ENCODE results near the gene CEBPZ.

The CEBPZ gene

DNA sequence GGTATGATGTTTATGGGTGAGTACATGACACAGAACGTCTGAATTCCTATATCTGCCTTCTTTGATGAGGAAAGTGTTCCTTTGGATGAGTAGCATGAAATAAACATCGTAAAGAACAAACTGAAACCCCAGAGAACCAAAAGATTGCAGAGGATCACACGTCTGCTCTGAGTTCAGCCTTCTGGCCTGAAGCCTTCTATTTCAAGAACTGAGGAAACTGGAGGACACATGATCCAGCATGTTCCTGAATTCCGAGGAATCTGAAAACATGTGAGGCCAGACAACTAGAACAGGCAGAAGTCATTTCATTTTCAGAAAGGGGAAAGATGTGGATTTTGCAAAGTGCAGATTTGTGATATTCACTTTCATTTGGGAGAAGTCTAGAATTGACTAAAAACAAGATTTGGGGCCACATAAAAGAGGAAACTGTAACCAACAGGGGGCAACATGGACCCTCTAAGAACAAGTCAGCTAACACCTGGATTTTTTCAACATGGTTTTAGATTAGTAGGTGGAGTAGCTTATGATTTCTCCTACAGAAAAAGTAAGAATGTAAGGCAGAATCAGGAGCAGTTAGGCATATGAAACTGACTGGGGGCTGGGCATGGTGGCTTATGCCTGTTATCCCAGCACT lies 51.3 kb downstream of the CEBPZ start:
- DNase-seq = no peak

DNA sequence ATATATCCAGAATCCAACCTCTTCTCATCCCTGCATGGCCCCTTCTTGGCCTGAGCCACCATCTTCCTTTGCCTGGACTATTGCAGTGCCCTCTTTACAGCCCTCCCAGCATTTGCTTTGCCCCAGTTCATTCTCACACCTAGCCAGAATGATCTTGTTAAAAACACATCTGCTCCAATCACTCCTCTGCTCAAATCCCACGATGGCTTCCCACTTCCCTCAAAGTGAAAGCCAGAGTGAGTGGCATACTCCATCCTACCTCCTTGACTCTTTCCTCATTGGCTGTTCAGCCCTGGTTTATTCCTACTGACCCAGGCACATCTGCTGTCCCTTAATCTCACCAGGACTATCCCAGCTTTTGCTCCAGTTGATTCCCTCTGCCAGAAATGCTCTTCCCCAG lies 57.7 kb downstream of the CEBPZ start:
- DNase-seq = no peak

DNA sequence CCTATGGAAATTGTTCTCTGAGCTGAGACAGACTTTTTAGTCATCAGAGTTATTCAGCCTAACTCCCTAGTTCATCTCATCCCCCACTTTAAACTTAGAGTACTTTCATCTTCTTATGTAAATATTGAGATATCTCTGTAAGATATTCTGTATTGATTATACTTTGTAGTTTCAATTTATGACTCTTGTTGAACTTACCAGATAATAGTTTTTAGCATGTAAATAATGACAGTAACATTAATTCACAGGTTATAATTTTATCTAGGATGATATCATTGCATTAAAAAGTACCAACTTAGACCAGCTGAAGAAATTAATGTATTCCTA lies 59.8 kb downstream of the CEBPZ start:
- no peak for DNase-seq

DNA sequence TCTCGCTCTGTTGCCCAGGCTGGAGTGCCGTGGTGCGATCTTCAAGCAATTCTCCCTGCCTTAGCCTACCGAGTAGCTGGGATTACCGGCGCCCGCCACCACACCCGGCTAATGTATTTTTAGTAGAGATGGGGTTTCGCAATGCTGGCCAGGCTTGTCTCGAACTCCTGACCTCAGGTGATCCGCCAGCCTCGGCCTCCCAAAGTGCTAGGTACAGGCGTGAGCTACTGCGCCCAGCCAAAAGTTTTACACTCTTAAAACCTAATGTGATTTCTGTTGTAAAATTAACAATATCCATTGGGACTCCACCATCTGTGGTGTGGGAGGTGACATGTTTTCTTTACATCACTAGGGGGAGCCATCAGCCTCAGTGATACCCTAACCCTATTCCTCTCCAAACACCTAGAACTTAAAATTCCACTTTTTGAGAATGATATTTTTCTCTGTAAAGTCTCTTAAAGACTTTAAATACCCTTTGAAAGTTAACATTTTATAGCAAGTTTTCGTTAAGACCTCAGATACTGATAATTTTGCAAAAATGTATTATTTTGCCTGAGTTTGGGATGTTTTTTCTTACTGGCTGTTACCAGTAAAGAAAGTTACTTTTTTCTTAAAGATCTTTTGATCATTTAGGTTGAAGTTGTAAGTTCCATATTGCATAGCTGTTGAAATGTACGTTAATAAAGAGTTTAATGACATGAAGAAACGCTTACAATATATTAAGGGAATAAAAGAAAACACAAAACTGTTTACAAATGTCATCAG lies 63.0 kb downstream of the CEBPZ start:
- no peak for DNase-seq

DNA sequence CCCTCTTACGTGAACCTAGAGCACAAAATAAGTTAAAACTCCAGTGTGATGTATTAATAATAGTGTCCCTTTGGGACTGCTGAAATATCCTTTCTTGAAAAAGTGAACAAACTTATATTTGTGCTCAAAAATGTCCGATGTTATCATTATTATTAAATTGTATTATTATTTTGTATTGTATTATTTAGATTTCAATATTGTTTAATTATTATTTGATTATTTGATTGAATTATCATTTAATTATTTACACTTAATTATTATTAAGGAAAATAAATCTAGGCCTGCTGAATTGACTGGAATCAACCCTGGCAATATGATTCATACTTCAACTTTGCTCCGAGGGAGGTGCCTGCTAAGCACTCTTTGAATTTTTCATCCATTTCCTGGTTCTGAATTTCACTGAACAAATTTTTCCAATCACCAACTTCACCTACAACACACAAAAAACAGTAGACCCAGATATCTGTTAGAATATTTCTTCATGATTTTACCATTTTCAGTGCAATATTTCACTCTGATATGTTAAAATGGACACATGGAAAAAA lies 63.7 kb downstream of the CEBPZ start:
- no peak for DNase-seq

DNA sequence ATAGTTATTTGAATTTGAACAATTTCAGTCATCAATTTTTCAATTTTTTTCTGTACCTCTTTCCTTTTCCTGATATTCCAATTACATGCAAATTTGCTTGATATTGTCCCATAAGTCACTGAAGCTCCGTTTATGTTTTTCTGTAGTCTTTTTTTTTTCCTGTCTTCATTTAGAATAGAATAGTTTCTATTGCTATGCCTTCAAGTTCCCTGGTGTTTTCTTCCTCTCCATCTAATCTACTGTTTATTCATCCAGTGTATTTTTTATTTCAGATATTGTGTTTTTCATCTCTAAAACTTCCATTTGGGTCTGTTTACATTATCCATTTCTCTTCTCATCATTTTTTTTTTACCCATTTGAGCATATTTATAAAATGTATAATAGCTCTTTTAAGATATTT lies 66.6 kb downstream of the CEBPZ start:
- DNase-seq = no peak

DNA sequence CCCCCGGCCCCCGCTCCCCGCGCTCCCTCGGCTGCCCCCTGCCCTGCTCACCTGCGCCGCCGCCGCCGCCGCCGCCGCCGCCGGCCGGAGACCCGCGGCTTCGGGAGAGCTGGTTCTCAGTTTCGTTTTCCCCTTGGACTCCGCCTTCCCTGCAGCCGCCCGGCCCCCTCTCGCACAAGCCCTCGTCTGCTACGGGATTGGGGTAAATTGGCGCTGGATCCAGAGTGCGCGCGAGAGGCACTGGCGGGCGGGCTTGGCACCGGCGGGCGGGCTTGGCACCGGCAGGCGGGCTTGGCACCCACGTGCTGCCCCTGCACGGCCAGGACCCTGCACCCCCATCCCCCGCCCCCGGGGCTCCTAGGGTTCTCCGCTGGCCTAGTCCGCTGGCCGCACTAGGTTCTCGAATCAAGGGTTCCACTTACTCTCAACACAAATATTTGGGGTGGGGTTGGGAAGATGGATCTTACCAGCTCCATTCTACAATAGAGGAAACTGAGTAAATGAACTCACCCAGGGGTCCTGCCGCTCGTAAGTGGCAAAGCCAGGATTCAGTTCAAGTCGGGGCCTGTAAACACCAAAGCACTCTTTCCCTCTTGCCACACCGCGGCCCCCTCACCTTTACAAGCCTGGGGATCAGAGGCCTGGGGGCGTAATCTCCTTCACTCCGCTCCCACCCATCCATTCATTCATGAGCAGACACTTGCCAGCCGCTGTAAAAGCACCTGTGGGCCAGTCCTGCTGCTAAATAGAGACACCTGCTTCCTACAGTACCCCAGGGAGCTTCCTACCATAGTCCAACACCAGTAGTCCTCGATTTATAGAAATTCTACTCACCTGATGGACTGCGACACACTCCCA lies 74.3 kb downstream of the CEBPZ start, which contains the start of gene EIF2AK2:
TSS of gene EIF2AK2 (minus strand) at position 124 of the 858 bp plus-strand sequence. CDS start 9,174 bp downstream, outside the sequence.
- peak; percentile 58 for DNase-seq

DNA sequence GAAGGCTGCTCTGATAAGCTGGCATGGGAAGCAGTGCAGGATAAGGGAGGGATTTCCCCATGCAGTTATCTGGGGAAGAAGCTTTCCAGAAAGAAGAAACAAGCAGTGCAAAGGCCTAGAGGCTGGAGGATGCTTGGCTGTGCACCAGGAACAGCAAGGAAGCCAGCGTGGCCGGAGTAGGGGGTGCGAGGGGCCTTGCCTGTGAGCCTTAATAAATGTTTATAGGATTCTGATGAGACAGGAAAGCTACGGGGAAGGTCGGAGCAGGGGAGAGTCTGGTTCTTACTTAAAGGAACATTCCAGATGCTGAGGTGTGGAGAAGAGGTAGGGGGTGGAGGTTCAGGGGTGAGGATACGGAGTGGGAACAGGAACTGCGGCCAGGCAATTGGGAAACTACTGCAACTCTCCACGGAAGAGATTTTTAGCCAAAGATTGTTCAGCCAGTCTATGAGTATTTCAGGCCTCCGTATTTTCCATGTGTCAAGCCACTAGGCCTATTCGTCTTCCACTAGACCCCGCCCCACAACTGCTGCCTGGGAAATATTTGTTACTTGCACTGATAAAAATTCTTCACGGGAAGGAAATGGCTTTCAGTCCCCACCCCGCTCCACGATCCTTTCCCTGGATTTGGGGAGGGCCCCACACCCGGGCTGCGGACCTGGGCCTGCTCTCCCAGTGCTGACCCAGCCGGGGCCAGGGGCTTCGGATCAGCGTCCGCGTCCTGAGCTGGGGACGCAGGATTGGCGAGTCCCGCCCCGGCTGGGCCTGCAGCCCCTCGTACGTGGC lies 75.1 kb downstream of the CEBPZ start:
- no peak for DNase-seq

DNA sequence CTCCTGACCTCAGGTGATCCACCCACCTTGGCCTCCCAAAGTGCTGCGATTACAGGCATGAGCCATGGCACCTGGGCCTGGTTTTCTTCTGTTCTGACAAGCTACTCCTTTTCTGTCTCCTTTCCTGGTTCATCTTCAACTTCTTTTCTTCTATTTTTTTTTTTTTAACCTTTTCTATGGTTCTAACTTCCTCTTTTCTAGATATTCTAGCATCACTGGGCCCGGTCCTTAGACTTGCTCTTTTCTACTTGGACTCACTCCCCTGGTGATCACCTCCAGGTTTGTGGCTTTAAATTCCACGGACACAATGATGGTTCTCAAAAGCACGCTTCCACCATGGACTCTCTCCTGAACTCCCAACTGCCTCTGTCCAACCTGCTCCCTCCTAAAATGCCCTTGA lies 76.6 kb downstream of the CEBPZ start:
- no peak for DNase-seq

DNA sequence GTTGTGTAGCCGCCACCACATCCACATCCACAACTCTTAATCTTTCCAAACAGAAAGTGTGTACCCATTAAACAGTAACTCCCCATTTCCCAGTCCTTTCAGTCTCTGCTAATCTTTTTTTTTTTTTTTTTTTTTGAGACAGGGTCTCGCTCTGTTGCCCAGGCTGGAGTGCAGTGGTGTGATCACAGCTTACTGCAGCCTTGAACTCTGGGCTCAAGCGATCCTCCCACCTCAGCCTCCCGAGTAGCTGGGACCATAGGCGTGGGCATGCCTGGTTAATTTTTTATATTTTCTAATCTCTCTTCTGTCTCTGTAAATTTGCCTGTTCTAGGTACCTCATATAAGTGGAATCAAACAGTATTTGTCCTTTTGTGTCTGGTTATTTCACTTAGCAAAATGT lies 78.2 kb downstream of the CEBPZ start:
- DNase-seq = no peak
